Right kidney (tissue), 1 donor: Measurements from ENCODE around the gene ZNF385B.
"Not testable (repeated sequence)": the region's sequence is repeated elsewhere in the genome, so short reads cannot be mapped to it uniquely, and the experiment has no call there.

Experiments used
- DNase-seq: peaks from one replicate; pipeline ENCODE4 v3.0.0-alpha.2; 2016

Gene ZNF385B

DNA sequence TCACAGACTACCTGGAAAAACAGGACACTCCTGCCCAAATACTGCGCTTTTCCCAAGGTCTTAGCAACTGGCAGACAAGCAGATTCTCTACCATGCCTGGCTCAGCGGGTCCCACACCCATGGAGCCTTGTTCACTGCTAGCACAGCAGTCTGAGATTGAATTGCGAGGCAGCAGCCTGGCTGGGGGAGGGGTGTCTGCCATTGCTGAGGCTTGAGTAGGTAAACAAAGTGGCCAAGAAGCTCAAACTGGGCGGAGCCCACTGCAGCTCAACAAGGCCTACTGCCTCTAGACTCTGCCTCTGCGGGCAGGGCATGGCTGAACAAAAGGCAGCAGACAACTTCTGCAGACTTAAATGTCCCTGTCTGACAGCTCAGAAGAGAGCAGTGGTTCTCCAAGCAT is 231.6 kb downstream of the ZNF385B start:
- not testable (repeated sequence) for DNase-seq

DNA sequence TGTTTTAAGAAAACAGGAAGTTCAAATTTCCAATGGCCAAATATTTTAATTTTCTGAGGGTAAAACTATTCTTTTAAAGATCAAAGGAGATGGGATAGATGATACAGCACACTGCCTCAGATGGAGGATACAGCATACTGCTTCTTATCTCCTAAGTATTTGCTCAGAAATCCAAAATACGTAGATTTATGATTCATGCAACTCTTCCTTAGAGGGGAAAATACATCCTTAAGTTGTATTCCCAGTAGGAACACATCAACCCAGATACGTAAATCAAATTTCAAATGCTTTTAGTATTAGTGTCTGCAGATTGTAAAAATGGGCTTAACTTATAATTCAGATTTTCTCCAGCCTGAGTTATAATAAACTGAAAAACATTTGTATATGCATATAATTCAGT is 235.2 kb downstream of the ZNF385B start:
- no peak for DNase-seq

DNA sequence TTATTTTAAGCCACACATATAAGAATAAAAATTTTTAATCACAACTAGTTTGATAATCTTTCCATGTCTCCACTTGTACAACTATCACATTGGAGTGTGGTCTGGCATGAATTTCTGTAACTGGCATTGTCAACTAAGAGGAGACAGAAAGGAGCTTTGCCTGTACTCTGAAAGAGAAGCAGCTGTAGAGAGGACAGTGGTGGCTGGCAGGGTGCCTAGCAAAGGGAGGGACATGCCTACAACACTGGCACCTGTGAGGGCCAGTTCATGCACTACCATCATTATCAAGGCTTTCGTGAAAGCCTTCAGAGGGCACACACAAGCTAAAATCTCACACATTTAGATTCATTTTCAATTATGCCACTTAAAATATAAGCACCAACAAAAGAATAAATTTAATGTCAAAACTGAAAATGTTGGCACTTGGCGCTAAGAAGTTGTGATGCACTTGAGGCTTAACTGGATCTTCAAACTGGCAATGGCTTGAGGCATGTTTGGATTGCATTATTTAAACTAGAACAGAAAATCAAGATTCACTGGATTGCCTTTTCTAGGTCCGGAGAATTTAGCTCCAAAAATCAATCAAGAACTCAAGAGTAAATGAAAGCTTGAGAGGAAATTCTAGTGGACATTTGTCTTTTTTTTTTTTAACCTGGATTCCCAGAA is 238.6 kb downstream of the ZNF385B start:
- DNase-seq = no peak

DNA sequence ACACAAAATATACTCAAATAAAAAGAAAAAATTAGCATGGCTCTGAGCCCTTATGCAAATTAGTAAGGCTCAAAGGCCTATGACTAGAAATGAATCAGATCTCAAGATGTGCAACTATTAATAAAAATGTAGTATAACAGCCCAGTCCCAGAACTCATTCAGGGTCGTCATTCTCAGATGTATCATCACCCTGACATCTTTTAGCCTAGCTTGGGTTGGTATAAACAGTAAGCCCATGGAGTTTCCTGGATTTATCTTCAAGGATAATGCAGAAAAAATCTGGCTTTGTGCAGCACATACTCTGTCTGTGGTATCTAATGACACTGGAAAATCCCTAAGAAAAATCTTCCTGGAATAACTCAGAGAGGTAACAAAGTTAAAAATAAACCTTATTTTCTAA is 239.3 kb downstream of the ZNF385B start:
- DNase-seq = no peak

DNA sequence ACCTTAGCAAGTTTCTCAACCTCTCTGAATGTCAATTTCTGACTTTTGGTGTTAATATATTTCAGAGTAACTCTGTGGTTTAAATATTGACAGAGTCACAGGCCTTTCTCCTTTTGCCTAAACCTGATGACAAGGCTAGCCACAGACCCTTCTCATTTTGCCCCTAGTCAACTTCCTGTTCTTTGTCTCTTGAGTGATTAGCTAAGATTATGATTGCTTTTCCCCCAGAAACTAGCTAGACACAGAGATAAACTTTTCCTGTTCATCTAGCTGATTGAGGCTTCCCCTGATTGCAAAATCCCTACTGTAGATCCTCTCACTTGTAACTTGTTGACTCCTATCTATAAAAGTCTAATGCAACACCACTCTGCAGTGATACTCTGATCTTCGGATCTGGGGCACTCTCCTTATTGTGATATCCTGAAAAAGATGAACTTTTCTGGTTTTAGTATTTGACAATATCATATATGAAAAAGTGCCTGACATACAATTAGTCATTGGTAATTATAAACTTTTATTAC is 241.4 kb downstream of the ZNF385B start:
- no peak for DNase-seq

DNA sequence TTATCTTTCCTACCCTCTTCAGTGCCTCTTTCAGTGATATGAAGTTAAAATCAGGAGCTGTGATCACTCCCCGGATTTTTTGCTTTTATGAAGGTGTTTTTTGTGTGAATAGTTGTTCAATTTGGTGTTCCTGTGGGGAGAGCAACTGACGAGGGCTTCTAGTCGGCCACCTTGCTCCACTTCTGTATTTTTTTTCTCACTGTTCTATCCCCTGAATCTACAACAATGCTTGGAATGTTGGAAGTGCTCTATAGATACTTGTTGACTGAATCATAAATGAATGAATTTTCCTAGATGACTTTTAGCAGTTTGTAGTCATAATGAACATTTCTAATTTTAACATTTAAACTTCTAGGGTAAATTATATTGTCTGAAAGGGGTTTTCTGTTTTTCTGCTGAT is 247.3 kb downstream of the ZNF385B start:
- no peak for DNase-seq

DNA sequence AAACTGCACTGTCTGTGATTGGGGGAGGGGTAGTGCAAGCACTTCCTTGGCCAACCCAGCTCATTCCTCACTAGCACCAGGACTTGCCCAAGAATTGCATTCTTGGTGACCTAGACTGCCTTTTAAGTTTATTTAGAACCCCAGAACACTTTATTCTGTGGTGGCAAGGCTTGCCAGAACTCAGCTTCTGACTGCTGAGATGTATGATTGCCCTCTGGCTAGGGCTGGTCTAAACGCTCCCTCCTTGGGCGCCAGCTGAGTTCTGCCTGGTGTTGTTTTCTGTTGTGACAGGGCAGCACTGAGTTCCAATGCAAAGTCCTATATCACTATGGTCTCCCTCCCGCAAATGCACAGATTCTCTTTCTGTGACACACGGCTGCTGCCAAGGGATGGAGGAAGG is 247.7 kb downstream of the ZNF385B start:
- DNase-seq = no peak

DNA sequence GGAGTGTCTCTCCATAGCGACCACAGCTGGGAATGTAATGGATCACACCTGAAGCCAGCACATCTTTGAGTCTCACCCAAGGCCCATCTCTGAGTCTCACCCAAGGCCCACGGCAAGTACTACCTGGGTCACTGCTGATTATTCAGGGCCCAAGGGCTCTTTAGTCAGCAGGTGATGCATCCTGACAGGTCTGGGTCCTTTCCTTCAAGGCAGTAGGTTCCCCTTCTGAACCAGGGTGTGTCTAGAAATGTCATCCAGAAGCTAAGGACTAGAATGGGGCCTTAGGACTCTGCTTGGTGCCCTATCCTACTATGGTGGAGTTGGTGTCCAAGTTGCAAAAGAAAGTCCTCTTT is 248.1 kb downstream of the ZNF385B start:
- no peak for DNase-seq

DNA sequence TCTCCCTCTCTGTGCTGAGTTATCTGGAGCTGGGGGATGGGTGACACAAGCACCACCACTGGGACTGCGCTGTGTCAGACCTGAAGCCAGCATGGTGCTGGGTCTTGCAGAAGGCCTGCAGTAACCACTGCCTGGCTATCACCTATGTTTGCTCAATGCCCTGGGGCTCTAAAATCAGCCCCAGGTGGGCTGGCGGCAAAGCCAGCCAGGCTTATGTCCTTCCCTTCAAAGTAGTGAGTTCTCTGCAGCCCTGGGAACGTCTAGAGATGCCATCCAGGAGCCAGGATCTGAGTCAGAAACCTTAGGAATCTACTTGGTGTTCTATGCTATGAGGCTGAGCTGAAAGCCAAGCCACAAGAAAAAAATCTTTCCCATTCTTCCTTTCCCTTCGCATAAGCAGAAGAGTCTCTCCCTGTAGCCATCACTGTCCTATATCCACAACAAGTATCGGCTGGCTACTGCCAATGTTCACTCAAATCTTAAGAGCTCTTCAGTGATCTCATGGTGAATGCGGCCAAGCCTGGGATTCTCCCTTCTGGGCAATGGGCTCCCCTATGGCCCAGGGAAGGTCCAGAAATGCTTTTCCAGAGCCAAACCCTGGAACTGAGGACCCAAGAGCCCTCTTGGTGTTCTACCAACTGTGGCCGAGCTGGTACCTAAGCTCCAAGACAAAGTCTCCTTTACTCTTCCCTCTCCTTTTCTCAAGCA is 248.7 kb downstream of the ZNF385B start:
- DNase-seq = no peak

DNA sequence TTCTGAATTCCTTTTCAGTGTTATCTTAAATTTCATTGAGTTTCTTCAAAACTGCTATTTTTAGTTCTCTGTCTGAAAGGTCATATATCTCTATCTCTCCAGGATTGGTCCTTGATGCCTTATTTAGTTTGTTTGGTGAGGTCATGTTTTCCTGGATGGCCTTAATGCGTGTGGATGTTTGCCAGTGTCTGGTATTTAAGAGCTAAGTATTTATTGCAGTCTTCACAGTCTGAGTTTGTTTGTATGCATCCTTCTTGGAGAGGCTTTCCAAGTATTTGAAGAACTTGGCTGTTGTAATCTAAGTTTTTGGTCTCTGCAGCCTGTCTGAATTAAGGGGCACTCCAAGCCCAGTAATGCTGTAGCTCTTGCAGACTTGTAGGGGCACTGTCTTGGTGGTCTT is 249.3 kb downstream of the ZNF385B start:
- DNase-seq = no peak

DNA sequence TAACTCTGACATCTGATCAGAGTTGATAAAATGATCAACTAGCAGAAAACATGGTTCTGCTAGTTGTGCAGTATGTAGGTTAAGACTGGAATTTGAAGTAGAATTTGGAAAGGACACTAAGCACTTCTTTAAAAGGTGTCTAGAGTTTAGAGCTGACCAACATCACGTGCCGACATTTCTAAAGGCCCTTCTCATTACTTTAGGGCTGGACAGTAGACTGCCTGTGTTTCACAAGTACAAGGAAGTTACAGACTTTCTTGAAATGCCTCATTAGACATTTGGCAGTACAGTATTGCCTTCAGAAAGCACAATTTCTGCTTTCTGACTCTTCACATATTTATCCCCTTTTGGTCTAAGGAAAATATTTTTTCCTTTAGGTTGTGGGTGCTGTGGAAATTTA is 255.3 kb downstream of the ZNF385B start:
- no peak for DNase-seq

DNA sequence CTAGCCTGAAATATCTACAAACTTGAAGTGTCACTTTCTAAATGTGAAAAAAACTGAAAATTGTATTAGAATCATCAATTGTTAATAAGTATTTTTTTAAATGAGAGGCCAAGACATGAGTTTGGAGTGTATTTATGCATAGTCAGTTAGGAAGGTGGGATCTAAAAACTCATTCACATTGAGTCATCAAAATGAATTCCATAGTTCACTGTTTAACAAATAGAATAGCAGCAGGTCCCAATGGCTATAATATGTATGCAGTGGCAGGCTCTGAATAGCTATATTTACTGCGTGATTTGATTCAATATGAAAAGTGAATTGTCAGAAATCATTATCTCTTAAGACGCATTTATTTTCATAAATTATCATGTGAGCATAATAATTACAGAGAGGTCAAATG is 256.1 kb downstream of the ZNF385B start:
- no peak for DNase-seq

DNA sequence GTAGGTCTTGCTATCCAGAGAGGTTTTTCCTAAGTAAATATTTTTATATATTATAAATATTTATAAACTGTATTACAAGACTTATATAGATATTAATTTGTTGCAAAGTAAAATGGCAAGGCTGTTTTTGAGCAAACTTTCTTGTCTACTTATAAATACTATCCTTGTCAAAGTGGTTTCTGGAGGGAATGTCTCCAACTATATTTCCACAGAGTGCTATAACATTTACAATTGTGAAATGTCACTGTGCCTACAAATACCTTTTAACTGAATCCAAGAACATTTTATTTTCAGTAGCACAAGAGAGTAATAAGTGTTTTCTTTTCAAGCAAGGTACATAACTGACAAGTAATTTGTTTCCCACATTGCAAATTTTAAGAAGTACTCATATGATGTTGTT is 256.8 kb downstream of the ZNF385B start:
- no peak for DNase-seq

DNA sequence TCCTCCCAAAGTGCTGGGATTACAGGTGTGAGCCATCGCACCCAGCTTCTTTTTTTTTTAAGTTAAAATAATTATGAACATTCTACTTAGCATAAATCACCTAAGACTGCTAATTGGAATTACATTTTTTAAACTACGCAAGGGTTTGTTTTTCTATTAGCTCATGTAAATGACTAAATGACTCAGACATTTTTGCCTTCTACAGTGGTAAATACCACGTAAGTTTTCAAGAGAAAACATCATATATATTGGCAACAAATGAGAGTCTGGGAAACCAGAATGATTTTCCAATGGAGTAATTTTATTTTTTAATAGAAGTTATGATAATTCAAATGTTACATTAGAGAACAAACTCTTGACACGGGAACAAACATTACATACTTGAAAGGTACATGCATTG is 259.0 kb downstream of the ZNF385B start:
- no peak for DNase-seq

DNA sequence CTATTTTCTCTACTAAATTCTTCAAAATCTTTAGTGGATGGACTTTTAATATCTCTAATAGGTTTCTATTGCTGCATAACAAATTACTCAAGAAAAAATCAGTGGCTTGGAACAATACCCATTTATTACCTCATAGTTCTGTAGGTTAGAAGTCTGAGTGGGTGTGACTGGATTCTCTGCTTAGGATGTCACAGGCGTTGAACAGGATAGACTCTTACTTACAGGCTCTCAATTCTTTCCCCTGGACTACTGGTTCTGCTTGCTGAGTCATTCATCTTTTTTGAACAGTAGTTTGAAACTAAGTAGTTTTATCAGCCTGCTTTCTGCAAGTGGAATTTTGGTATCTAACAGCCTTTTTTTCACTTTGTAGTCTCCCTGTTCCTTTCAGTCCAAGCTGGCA is 265.4 kb downstream of the ZNF385B start:
- DNase-seq = no peak

DNA sequence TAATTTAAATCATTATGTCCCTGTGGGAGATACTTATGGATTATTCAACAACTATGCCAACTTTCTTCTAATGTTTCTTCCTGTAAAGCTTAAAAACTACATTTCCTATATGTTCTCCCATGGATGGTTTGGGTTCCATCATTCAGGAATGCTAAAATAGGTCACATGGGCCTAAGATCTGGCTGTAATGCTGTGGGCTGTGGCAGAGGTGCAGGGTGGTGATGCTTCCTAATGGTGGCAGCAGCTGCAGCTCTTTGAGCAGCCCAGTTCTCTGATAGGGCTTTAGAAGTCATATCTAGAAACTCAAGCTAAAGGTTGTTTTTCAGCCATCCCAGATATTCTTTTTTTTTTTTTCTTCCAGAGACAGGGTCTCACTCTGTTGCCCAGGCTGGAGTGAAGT is 266.1 kb downstream of the ZNF385B start:
- no peak for DNase-seq

DNA sequence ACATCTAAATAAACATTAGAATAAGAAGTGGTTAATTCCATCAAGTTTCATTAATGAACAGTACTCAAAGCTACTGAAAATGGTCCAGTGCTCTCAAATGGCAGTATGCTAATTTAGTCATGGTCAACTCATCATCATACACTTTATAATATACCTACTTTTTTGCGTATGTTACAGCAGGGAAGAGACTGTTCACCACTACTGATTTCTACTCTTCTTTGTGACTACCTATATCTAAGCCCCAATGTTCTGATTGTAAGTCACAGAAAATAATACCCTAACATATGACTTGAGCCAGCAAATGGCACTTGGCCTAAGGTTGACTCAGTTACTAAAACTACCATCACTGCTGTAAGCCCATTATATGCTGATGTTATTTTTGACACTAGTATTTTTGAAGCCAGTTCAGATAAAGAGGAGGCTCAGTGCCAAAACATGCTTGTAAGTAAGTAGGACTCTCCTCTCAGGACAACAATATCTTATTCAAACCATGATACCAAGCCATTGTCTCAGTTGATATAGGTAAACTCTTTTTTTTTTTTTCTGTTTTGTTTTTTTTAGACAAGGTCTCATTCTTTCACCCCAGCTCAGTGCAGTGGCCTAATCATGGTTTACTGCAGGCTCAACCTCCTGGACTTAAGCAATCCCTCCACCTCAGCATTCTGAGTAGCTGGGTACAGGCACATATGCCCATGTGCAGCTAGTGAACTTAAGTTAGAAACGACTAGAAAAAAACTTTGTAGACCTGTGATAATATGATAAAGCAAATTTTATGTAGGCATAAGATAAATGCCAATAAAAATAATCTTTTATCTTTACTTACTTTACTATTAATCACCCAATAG is 266.9 kb downstream of the ZNF385B start:
- DNase-seq = no peak

DNA sequence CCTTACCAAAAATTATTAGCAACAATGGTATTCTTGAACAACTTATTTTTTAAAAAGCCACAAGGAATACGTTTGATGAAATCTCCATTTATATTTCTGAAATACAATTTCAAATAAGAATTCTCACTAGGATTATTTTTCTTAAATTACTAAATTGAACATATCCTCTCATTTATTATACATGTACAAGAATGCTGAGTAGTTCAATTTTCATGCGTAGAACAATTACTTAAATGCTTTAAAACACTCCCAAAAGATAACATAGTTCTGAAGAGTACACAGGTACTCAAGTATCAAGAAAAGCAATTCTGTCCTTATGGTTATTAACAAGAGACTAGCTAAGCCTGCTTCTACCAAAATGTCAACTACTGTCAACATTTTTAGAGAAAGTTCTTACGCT is 268.1 kb downstream of the ZNF385B start:
- no peak for DNase-seq

DNA sequence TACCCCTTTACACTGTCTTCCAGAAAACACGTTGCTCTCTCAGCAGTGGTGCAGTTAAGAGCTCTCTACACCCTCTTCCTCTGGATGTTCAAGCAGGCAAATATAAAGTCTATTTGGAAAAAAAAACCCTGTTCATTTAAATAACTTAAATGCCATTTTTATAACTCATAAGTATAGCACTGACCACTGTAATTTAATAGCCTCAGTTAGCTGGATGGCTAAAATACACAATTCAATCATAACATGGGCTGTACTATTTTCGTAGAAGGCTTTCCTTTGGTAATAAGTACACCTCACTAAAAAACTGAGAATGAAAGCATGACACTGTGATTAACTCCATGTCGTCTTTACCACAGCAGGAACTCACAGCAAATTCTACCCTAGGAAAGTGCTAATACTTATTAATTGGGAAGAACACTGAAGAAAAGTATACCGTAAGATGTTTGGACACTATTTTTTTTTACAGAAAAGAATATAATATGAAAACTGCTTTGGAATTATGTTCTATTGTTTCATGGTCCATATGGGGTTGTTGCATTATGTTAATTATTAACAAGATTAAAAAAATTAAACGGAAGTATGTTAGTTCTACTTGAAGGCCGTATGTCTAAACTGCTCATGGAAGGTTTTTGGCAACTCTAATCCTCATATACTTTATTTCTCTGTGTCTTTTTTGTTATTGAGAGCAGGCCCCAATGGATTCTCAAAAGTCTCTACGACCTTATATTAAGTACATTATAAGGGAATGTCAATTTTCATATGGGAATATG is 269.1 kb downstream of the ZNF385B start:
- DNase-seq = no peak

DNA sequence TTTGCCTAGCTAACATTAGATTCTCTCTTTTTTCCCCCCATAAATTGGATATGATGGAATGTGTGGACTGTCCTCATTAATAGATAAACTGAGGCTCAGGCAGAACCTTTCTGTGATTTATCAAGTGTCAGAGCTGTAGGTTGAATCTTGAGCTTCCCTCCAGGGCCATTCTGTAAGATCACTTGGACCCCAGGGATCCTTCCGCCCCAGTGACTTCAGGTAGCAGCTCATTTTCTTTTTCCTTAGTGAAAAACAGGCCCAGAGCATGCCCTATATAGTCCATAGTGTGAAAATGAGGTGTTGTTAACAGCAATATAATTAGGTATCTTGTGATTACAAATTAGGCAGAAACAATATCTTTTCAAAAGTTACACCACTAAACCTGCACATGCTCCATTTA is 269.7 kb downstream of the ZNF385B start:
- no peak for DNase-seq

DNA sequence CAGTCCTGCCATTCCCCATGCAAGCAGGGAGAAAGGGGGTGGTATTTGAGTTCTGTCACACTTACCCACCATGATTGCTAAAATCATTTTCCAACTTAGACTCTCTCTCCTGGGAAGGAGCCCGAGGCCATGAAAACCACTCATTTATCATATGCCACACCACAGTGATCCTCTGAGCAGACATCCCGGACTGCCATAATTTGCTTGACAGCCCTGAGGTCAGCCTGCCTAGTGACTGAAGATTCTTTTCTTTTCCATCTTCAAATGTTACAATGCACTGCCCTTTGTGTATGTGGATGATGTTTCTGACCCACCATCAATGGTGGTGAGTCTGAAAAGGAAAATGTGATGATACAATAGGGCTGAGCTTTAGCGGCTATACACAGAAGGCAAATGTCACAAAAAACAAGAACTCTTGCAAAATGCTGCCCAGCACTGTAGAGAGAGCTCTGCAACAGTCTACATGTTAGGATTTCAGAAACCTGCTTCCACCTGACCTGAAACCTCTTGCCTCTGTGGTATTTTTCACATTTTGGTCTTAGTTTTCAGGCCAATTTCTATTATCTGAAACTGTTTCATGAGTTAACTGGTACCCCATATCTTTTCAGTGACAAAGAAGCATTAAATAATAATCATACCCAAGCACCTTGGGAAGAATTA is 272.8 kb downstream of the ZNF385B start:
- no peak for DNase-seq

DNA sequence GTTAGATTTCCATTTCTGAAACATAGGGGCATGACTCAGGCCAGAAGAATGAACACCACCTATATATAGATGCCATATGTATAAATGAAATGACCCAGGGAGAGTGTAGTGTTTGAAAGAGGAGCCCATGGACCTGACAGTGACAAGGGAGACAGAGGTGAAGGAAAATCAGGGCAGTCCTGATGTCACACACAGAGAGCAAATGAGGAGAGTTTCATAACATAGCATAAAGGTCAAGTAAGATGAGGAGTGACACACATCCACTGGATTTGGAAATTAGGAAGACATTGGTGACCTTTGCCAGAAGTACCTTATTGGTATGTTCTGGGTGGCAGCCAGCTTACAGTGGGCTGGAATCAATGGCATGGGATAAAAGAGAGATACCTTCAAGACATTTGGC is 276.7 kb downstream of the ZNF385B start:
- no peak for DNase-seq
